CD14-positive monocyte (primary cell): ENCODE data around the gene UCHL5. TPM values are rescaled to one million over a fixed set of nuclear protein-coding genes. Genes with fewer than 3 reads are reported as not detected.
A peak's percentile ranks its signal among the peaks of the same experiment; 100 is the strongest.

Source experiments
- DNase-seq, 3 donors: peaks; one replicate each; pipeline ENCODE4 v3.0.0-alpha.2; 2011 to 2022
- H2AFZ ChIP-seq: 2 replicates; pipeline ENCODE4 v1.6.0; 2012; ENCODE audit warnings: mild to moderate bottlenecking, low read depth, low read length, inconsistent platforms; ENCODE audit not compliant: insufficient read depth, poor library complexity, severe bottlenecking
- H3K27ac ChIP-seq, 2 donors: 1 replicate in 1 of 2; 2 replicates in 1 of 2; pipeline ENCODE4 v1.5.1; 2012 to 2013; ENCODE audit warnings: low read length in 2 of 2, control low read depth in 1 of 2, inconsistent platforms in 1 of 2, low read depth in 1 of 2, mild to moderate bottlenecking in 1 of 2
- H3K27me3 ChIP-seq, 2 donors: one replicate each; pipeline versions ENCODE4 v1.6.0 to v1.6.1; 2011 to 2013; ENCODE audit warnings: low read length in 2 of 2; ENCODE audit not compliant: control insufficient read depth in 2 of 2, insufficient read depth in 2 of 2
- H3K36me3 ChIP-seq, 2 donors: replicated peaks in 1 of 2; 1 replicate in 1 of 2; 2 replicates in 1 of 2; pipeline versions ENCODE4 v1.5.1 to v1.6.1; 2012 to 2013; ENCODE audit warnings: low read length in 2 of 2, control low read depth in 1 of 2, inconsistent platforms in 1 of 2, mild to moderate bottlenecking in 1 of 2; ENCODE audit not compliant: insufficient read depth in 2 of 2, control insufficient read depth in 1 of 2
- H3K4me1 ChIP-seq, 2 donors: 1 replicate in 1 of 2; 2 replicates in 1 of 2; pipeline versions ENCODE4 v1.5.1 to v1.6.1; 2012 to 2013; ENCODE audit warnings: low read length in 2 of 2, control low read depth in 1 of 2, inconsistent platforms in 1 of 2, mild to moderate bottlenecking in 1 of 2, moderate library complexity in 1 of 2; ENCODE audit not compliant: insufficient read depth in 2 of 2, control insufficient read depth in 1 of 2
- H3K4me2 ChIP-seq: replicated peaks from 2 replicates; pipeline ENCODE3; 2012; ENCODE audit warnings: low read length, moderate library complexity, mild to moderate bottlenecking; ENCODE audit not compliant: poor library complexity, severe bottlenecking; ENCODE audit errors: extremely low read depth
- H3K4me3 ChIP-seq, 3 experiments: fragments of 200-600 bp in 1 of 3; sonication (generic) in 1 of 3; replicated peaks in 1 of 3; 1 replicate in 2 of 3; 2 replicates in 1 of 3; pipeline ENCODE4 v1.5.1; 2011 to 2013; ENCODE audit warnings: low read length in 3 of 3, mild to moderate bottlenecking in 3 of 3, control low read depth in 2 of 3, low read depth in 2 of 3, inconsistent platforms in 1 of 3, moderate library complexity in 1 of 3
- H3K79me2 ChIP-seq: 2 replicates; pipeline ENCODE4 v1.6.0; 2012; ENCODE audit warnings: mild to moderate bottlenecking, control low read depth, inconsistent platforms, low read length, moderate library complexity; ENCODE audit not compliant: insufficient read depth
- H3K9ac ChIP-seq: 2 replicates; pipeline ENCODE4 v1.6.0; 2017; ENCODE audit warnings: low read length, mild to moderate bottlenecking; ENCODE audit not compliant: insufficient read depth, poor library complexity, severe bottlenecking
- H3K9me3 ChIP-seq, 2 donors: replicated peaks in 1 of 2; 1 replicate in 1 of 2; 2 replicates in 1 of 2; pipeline versions ENCODE4 v1.5.1 to v1.6.1; 2012 to 2013; ENCODE audit warnings: low read length in 2 of 2, control low read depth in 1 of 2; ENCODE audit not compliant: control insufficient read depth in 1 of 2, insufficient read depth in 1 of 2
- H4K20me1 ChIP-seq: 2 replicates; pipeline ENCODE4 v1.6.0; 2012; ENCODE audit warnings: mild to moderate bottlenecking, low read length, control low read depth, moderate library complexity; ENCODE audit not compliant: insufficient read depth
- H3K27ac Mint-ChIP-seq, 7 donors: one replicate each; pipeline ENCODE4 v1.8.0; 2020; ENCODE audit warnings: mild to moderate bottlenecking in 7 of 7, mixed read lengths in 7 of 7, moderate library complexity in 6 of 7, inconsistent platforms in 2 of 7
- H3K27me3 Mint-ChIP-seq, 3 donors: one replicate each; pipeline ENCODE4 v1.8.0; 2021 to 2022; ENCODE audit warnings: low read depth in 3 of 3, mild to moderate bottlenecking in 3 of 3, mixed read lengths in 3 of 3, moderate library complexity in 3 of 3, inconsistent platforms in 1 of 3
- H3K36me3 Mint-ChIP-seq, 2 donors: one replicate each; pipeline ENCODE4 v1.8.0; 2020; ENCODE audit warnings: mixed read lengths in 2 of 2, inconsistent platforms in 1 of 2, mild to moderate bottlenecking in 1 of 2
- H3K4me1 Mint-ChIP-seq: one replicate; pipeline ENCODE4 v1.8.0; 2020; ENCODE audit warnings: mild to moderate bottlenecking, mixed read lengths
- H3K4me3 Mint-ChIP-seq, 2 donors: one replicate each; pipeline ENCODE4 v1.8.0; 2020; ENCODE audit warnings: mild to moderate bottlenecking in 2 of 2, mixed read lengths in 2 of 2, moderate library complexity in 1 of 2
- H3K9me3 Mint-ChIP-seq, 7 donors: one replicate each; pipeline ENCODE4 v1.8.0; 2020 to 2022; ENCODE audit warnings: mixed read lengths in 7 of 7, mild to moderate bottlenecking in 6 of 7, moderate library complexity in 6 of 7, inconsistent platforms in 2 of 7
- CTCF ChIP-seq: fragments of 200-600 bp; IDR thresholded peaks from one replicate; pipeline ENCODE4 v1.8.0; 2022; ENCODE audit warnings: antibody characterized with exemption, mild to moderate bottlenecking
- WGBS: methylation state at CpG from one replicate; pipeline ENCODE4 v1.1.5; 2013; ENCODE audit warnings: missing lambda C conversion rate; ENCODE audit not compliant: insufficient coverage; 5-methylcytosine and 5-hydroxymethylcytosine counted together
- intact Hi-C, 2 donors: fragments of 100-400 bp; cut with micrococcal nuclease; formaldehyde crosslinking; loops; one replicate each; pipeline versions ENCODE4 v1.15.0 to v1.15.1; 2023
- polyA plus RNA-seq, 3 donors: library from polyadenylated mRNA; depleted of rRNA in 1 of 3; unstranded in 2 of 3; stranded (reverse) in 1 of 3; fragments of 300-500 nt in 2 of 3; fragments of >200 nt in 1 of 3; fragmentation: Illumina TruSeq in 2 of 3; gene quantifications; 1 replicate in 2 of 3; 2 replicates in 1 of 3; pipeline ENCODE4 v1.2.3, GENCODE V29; 2012 to 2021

The UCHL5 gene
- polyA plus RNA-seq, 3 donors = 8.6 to 43.0 (median 29.6) TPM

GRCh38 chr1:193104502-193104906 lies 45.3 kb upstream of the UCHL5 start:
- TF ChIP-seq CTCF = no peak
- H3K4me1 Mint-ChIP-seq = peaks cover 23% of the 10 kb centered on the region
- H3K4me3 ChIP-seq = peak overlapping the region; percentile 63 to 97 (median 96)
- no peaks in the 10 kb centered on the region for H3K27me3 ChIP-seq
- H3K9ac ChIP-seq = peak overlapping the region; percentile 88
- peaks cover 12 to 19% of the 10 kb centered on the region in 2 donors for H3K36me3 ChIP-seq
- peak overlapping the region; percentile 66 to 90 for H3K27ac ChIP-seq
- H3K4me1 ChIP-seq = peaks cover 14 to 21% of the 10 kb centered on the region in 2 donors
- H3K36me3 Mint-ChIP-seq = peaks cover 15% of the 10 kb centered on the region in 2 donors
- WGBS = 0% methylated on average over 23 of the region's 24 CpGs
- H3K9me3 Mint-ChIP-seq = no peaks in the 10 kb centered on the region
- H3K4me2 ChIP-seq = peak overlapping the region; percentile 87
- H3K4me3 Mint-ChIP-seq = peak overlapping the region; percentile 88 to 95
- peaks cover 25% of the 10 kb centered on the region for H4K20me1 ChIP-seq
- peak; percentile 29 to 57 (median 52) for DNase-seq
- H3K79me2 ChIP-seq = peaks cover 35% of the 10 kb centered on the region
- intact Hi-C loops = loop anchor here in 1 of 2 donors (10.0 kb wide), 1 partner anchor 50 kb away; the partner anchor contains the start of genes RO60 and UCHL5
- peak overlapping the region; percentile 90 to 95 (median 93) for H3K27ac Mint-ChIP-seq
- H2AFZ ChIP-seq = peak overlapping the region; percentile 90
- peaks cover 0 to 3% (median 1%) of the 10 kb centered on the region in 3 donors for H3K27me3 Mint-ChIP-seq
- H3K9me3 ChIP-seq = no peaks in the 10 kb centered on the region

- Histone ChIP-seq H3K4me3 (peak overlapping the region; percentile 63 to 97 (median 96)), H3K36me3 (peaks cover 18 to 25% of the 10 kb centered on the region in 2 donors), H3K27ac (peak overlapping the region; percentile 66 to 90), H3K4me1 (peaks cover 14 to 21% of the 10 kb centered on the region in 2 donors), H3K9me3 (no peaks in the 10 kb centered on the region), H3K79me2 (peaks cover 35% of the 10 kb centered on the region), H3K9ac (peak overlapping the region; percentile 88), H2AFZ (peak overlapping the region; percentile 90), H3K27me3 (no peaks in the 10 kb centered on the region), H3K4me2 (peak overlapping the region; percentile 87), H4K20me1 (peaks cover 25% of the 10 kb centered on the region)
- WGBS = 33% methylated on average over 5 of the region's 9 CpGs
- no peaks in the 10 kb centered on the region for H3K9me3 Mint-ChIP-seq
- H3K27me3 Mint-ChIP-seq = peaks cover 0 to 3% (median 1%) of the 10 kb centered on the region in 3 donors
- TF ChIP-seq CTCF = no peak
- H3K4me3 Mint-ChIP-seq = peak overlapping the region; percentile 88 to 95
- H3K36me3 Mint-ChIP-seq = peaks cover 20 to 21% of the 10 kb centered on the region in 2 donors
- intact Hi-C loops = loop anchor here in 1 of 2 donors (10.0 kb wide), 1 partner anchor 49 kb away; the partner anchor contains the start of genes RO60 and UCHL5
- peak overlapping the region; percentile 90 to 95 (median 93) for H3K27ac Mint-ChIP-seq
- peak in 1 of 3 donors; percentile 6 for DNase-seq
- H3K4me1 Mint-ChIP-seq = peaks cover 23% of the 10 kb centered on the region
These were observed 44.8 kb upstream of the UCHL5 start for GRCh38 chr1:193103759-193104501.
